ENCODE data around the gene ABCD3. TPM values are rescaled to one million over a fixed set of nuclear protein-coding genes. Genes with fewer than 3 reads are reported as not detected.

Gene ABCD3
- total and polyA plus RNA-seq, 3 donors from 2014 or later: 27.0 to 45.6 (median 45.2) TPM

GRCh38 chr1:94519351-94519750 is 101.2 kb downstream of the ABCD3 start:
- H3K27me3 ChIP-seq: no peaks in the 10 kb centered on the region
- no peaks in the 10 kb centered on the region for H3K36me3 ChIP-seq (ENCODE audit: low read depth, missing control alignments)
- 63 to 64% methylated on average over 2 of the region's 2 CpGs for WGBS, 2 donors
- no peak overlapping the region for H3K27ac ChIP-seq
- DNase-seq: no peak
- H3K4me1 ChIP-seq: peaks cover 2% of the 10 kb centered on the region
- intact Hi-C loops (cut with DNase I; ENCODE audit: low total_unique reads): no loop called here
- H3K4me3 ChIP-seq: no peak overlapping the region
- TF ChIP-seq CTCF (IDR thresholded peaks at IDR 0.05) (no peak), POLR2A (IDR thresholded peaks at IDR 0.05) (no peak)
- H3K9me3 ChIP-seq: no peaks in the 10 kb centered on the region

GRCh38 chr1:94522304-94522703 is 104.1 kb downstream of the ABCD3 start:
- 42 to 49% methylated on average over 4 of the region's 4 CpGs for WGBS, 2 donors
- Histone ChIP-seq H3K4me3 (no peak overlapping the region), H3K4me1 (peaks cover 3% of the 10 kb centered on the region), H3K36me3 (ENCODE audit: low read depth, missing control alignments) (no peaks in the 10 kb centered on the region), H3K9me3 (no peaks in the 10 kb centered on the region), H3K27ac (no peak overlapping the region), H3K27me3 (no peaks in the 10 kb centered on the region)
- intact Hi-C loops (cut with DNase I; ENCODE audit: low total_unique reads): loop anchor here (10.0 kb wide), 1 partner anchor 282 kb away; no protein-coding TSS in a partner anchor
- TF ChIP-seq CTCF (IDR thresholded peaks at IDR 0.05) (peak in 1 of 3 experiments; percentile 19), POLR2A (IDR thresholded peaks at IDR 0.05) (no peak)
- no peak for DNase-seq

- TF ChIP-seq CTCF (IDR thresholded peaks at IDR 0.05) (no peak), POLR2A (IDR thresholded peaks at IDR 0.05) (no peak)
- Histone ChIP-seq H3K36me3 (ENCODE audit: low read depth, missing control alignments) (no peaks in the 10 kb centered on the region), H3K4me1 (peaks cover 9% of the 10 kb centered on the region), H3K9me3 (no peaks in the 10 kb centered on the region), H3K4me3 (no peak overlapping the region), H3K27ac (no peak overlapping the region), H3K27me3 (no peaks in the 10 kb centered on the region)
- 85 to 87% methylated on average over 5 to 6 of the region's 6 CpGs for WGBS, 2 donors
- intact Hi-C loops (cut with DNase I; ENCODE audit: low total_unique reads): loop anchor here (10.0 kb wide), 1 partner anchor 280 kb away; no protein-coding TSS in a partner anchor
- no peak for DNase-seq
Measured at GRCh38 chr1:94524531-94524930, 106.3 kb downstream of the ABCD3 start.

DNA sequence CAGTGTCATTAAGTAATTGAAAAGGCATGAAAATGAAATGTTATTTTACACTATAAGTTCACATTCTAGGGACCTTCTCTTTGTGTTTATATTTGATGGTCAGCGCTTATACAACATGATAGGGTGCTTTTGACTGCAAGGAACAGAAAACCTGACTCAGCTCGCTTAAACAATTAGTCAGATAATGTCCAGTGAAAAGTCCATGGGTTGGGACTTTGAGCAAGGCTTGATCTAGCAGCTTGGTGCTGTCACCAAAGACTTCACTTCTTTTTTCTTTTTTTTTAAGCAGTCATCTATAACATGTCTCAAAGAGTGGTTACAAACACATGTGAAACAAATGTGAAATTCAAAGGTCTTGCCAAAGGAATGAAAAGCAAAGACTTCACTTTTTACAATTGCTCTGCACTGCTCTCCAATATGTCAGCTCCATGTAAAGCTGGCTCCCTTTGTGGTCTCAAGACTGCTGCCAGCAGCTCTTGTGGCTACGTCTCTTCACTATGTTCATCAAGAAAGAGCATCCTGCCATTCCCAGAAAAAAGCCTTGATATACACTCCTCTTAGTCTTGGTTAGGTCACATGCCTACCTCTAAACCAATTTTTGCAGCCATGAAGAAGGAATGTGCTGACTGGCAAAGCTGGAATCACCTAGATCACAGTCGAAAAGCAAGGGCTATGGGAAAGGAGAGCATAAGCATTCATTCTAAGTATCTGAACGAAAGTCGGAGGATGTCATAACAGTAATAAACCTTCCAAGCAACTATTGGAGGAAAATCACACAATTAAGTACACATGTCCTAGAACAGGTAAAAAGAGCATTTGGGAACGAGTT is 108.2 kb downstream of the ABCD3 start:
- Histone ChIP-seq H3K36me3 (ENCODE audit: low read depth, missing control alignments) (no peaks in the 10 kb centered on the region), H3K4me1 (peaks cover 9% of the 10 kb centered on the region), H3K9me3 (no peaks in the 10 kb centered on the region), H3K4me3 (no peak overlapping the region), H3K27me3 (no peaks in the 10 kb centered on the region), H3K27ac (no peak overlapping the region)
- DNase-seq: no peak
- intact Hi-C loops (cut with DNase I; ENCODE audit: low total_unique reads): loop anchor here (10.0 kb wide), 1 partner anchor 278 kb away; no protein-coding TSS in a partner anchor
- no peak for TF ChIP-seq POLR2A (IDR thresholded peaks at IDR 0.05)
- WGBS, 2 donors: 84 to 95% methylated on average over 7 of the region's 7 CpGs

DNA sequence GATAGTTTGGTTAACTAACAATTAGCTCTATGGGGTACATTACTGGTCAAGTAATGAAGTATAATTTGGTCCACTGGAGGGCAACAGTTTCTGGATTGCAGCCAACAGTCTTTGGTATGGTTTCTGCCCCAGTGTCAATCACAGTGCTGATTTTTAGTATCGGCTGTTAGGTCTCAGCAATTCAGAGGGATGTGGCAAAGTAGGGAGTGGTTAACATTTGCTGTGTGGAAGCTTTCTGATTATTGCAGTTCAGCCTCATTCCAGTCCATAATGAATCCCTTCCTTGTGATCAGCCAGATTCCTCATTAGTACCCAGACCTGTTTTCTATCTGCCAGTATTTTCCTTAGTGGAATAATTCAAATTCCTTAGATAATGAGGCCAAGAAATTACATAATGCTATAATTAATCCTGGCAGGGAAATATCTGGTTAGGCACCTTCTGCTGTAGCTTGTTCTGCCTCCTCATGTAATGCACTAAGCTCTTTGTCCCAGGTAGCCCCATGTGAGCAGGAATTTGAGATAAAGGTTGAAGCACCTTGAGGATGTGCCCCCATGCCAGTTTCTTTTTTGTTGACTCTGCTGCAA is 109.3 kb downstream of the ABCD3 start:
- Histone ChIP-seq H3K27me3 (no peaks in the 10 kb centered on the region), H3K9me3 (no peaks in the 10 kb centered on the region), H3K27ac (peak overlapping the region in 1 of 2 donors; percentile 50), H3K36me3 (ENCODE audit: low read depth, missing control alignments) (no peaks in the 10 kb centered on the region), H3K4me1 (peaks cover 9% of the 10 kb centered on the region), H3K4me3 (no peak overlapping the region)
- intact Hi-C loops (cut with DNase I; ENCODE audit: low total_unique reads): loop anchor here (10.0 kb wide), 1 partner anchor 277 kb away; no protein-coding TSS in a partner anchor
- 15 to 50% methylated on average over 1 of the region's 1 CpG for WGBS, 2 donors
- TF ChIP-seq POLR2A (IDR thresholded peaks at IDR 0.05): no peak
- peak in 1 of 3 experiments; percentile 12 for TF ChIP-seq CTCF (IDR thresholded peaks at IDR 0.05)
- DNase-seq: no peak
